ENCODE data around the gene CCNQ.

The CCNQ gene

DNA sequence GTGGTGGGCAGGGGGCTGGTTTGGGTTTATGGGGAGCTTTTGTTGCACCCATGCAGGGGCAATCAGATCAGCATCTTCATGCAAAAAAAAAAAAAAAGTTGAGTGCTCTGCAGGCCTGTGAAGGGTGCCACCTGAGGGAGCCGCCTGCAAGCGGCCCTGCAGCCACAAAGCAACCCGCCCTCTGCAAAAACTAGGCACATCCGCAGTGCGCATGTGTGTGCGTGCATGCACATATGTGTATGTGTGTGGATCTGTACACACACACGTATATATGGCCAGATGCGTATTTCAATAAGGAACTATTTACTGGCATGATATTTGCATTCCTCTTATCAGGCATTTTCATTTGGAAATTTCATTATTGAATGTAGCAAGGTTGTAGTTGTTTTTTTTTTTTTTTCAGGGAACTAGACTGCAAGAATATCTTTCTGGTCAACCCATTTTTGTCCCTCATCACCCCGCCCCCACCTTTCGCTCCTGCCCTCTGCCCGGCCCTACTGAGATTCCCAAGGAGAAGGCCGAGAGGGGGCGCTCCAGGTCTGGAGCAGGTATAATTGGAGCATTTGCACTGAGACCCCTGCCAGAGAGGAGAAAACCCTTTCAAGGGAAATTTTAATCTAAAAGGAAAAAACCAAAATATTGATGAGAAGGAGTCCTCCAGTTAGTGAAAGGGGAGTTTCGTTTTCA, 18.1 kb downstream of the CCNQ start:
- no peaks in the 10 kb centered on the region for H3K36me3 ChIP-seq (ENCODE audit: control insufficient read depth, insufficient read depth, low read length)
- H3K4me3 ChIP-seq (ENCODE audit: low read length) = no peak overlapping the region
- H3K4me1 ChIP-seq (ENCODE audit: control insufficient read depth, insufficient read depth, low read length) = no peaks in the 10 kb centered on the region
- no peak overlapping the region for H3K9ac ChIP-seq (ENCODE audit: low read length)
- H3K27me3 ChIP-seq (ENCODE audit: control insufficient read depth, insufficient read depth, low read length) = peaks cover 7% of the 10 kb centered on the region
- no peak overlapping the region for H3K27ac ChIP-seq (ENCODE audit: low read depth, low read length)

DNA sequence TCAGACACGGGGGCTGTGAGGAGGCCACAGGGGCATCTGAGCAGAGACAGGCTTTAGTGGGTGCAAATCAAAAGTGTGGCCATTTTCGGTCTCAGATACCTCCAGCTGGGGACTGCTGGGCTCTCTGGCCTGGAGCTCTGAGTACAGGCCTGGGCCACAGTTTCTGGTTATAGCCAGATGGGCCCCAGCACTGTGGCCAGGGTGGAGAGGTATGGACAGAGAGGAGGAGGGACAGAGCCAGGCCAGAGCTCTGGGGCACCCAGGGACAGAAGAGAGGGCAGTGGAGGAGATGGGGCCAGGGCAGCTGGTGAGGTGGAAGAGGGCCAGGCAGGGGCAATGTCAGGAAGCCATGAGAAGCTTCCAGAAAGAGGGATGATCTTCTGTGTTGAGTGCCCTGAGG, 20.1 kb downstream of the CCNQ start:
- H3K4me3 ChIP-seq (ENCODE audit: low read length) = no peak overlapping the region
- peaks cover 10% of the 10 kb centered on the region for H3K27me3 ChIP-seq (ENCODE audit: control insufficient read depth, insufficient read depth, low read length)

DNA sequence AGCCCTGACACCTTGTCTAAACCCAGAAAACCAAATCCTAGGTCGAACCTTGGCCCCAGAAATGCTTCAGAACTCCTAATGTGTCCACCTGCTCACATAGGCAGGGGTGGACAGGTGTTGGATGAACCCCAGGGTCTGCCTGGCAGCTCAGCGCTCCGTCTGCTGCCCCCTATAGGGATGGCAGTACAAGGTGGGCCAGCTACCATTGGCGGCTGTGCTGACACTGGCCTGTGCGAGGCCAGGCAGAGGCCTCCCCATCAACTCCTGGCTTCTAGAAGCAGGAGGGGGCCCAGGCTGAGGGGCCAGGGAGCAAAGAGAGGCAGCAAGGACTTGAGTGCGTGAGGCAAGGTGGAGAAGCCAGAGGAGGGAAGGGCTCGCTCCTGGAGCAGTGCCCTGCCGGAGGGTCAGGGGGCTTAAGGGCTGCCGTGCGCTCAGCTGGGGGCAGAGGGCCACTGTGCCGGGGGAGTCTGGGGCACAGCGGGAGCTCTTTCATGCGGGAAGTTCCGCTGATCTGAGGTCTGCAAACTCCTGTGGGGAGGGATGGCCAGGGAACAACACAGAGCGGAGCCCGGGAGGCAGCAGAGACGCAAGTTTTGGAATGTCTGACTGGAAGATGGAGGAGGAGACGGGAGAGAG, 20.6 kb downstream of the CCNQ start:
- H3K9ac ChIP-seq (ENCODE audit: low read length) = no peak overlapping the region
- H3K27ac ChIP-seq (ENCODE audit: low read depth, low read length) = no peak overlapping the region
- H3K27me3 ChIP-seq (ENCODE audit: control insufficient read depth, insufficient read depth, low read length) = peaks cover 10% of the 10 kb centered on the region
- H3K4me1 ChIP-seq (ENCODE audit: control insufficient read depth, insufficient read depth, low read length) = no peaks in the 10 kb centered on the region
- no peak overlapping the region for H3K4me3 ChIP-seq (ENCODE audit: low read length)
- H3K36me3 ChIP-seq (ENCODE audit: control insufficient read depth, insufficient read depth, low read length) = no peaks in the 10 kb centered on the region

More for the DNA sequence above, 20.1 kb downstream of the CCNQ start:
- H3K27ac ChIP-seq (ENCODE audit: low read depth, low read length) = no peak overlapping the region
- no peak overlapping the region for H3K9ac ChIP-seq (ENCODE audit: low read length)
- no peaks in the 10 kb centered on the region for H3K4me1 ChIP-seq (ENCODE audit: control insufficient read depth, insufficient read depth, low read length)
- H3K36me3 ChIP-seq (ENCODE audit: control insufficient read depth, insufficient read depth, low read length) = no peaks in the 10 kb centered on the region

DNA sequence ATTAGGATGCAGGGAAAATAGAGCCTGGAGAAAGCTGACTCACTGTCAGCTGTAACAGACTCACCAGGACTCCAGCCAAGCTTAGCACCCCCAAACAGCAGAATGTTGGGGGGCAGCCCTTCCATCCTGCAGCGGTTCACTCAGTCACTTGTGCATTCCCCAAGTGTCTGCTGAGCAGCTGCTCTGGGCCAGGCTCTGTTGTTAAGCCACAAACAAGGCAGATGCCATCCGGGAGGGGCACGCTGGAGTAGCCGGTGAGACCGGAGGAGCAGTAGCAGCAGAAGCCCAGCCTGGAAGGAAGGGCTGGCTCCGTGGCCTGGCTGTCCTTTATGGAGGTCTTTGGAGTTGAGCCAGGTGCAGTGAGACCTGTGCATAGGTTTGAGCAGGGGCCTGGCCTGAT, 22.0 kb downstream of the CCNQ start:
- no peak overlapping the region for H3K9ac ChIP-seq (ENCODE audit: low read length)
- H3K27ac ChIP-seq (ENCODE audit: low read depth, low read length) = no peak overlapping the region
- peaks cover 13% of the 10 kb centered on the region for H3K27me3 ChIP-seq (ENCODE audit: control insufficient read depth, insufficient read depth, low read length)
- no peaks in the 10 kb centered on the region for H3K36me3 ChIP-seq (ENCODE audit: control insufficient read depth, insufficient read depth, low read length)
- H3K4me1 ChIP-seq (ENCODE audit: control insufficient read depth, insufficient read depth, low read length) = no peaks in the 10 kb centered on the region
- no peak overlapping the region for H3K4me3 ChIP-seq (ENCODE audit: low read length)

DNA sequence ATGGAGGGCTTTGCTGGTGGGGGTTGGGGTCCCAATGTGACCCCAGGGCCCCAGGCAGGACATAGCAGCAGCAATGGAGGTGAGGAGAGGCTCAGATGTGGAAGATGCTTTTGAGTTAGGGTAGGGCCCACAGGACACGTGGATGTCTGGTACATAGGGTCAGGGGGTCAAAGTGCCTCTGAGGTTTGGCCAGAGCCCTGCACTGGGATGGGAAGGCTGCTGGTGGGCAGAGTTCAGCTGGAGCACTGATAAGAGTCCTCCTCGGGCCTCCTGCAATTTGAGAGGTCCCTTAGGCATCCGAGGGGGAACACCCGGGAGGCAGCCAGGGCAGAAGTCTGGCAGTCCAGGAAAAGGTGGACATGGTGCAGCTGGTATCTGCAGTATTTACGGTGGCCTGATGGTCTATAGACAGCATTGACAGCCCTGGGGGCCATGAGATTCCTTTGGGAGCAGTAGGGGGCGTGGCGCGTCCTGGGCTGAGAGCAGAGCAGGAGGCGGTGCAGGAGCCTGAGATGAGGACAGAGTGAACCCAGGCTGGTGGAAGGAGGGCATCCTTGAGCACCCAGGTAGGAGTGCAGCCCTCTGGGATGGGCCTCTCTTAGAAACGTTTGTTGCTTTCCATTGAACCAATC, 22.6 kb downstream of the CCNQ start:
- Histone ChIP-seq H3K9ac (ENCODE audit: low read length) (no peak overlapping the region), H3K27me3 (ENCODE audit: control insufficient read depth, insufficient read depth, low read length) (peaks cover 13% of the 10 kb centered on the region), H3K27ac (ENCODE audit: low read depth, low read length) (no peak overlapping the region), H3K4me3 (ENCODE audit: low read length) (no peak overlapping the region), H3K4me1 (ENCODE audit: control insufficient read depth, insufficient read depth, low read length) (no peaks in the 10 kb centered on the region), H3K36me3 (ENCODE audit: control insufficient read depth, insufficient read depth, low read length) (no peaks in the 10 kb centered on the region)

DNA sequence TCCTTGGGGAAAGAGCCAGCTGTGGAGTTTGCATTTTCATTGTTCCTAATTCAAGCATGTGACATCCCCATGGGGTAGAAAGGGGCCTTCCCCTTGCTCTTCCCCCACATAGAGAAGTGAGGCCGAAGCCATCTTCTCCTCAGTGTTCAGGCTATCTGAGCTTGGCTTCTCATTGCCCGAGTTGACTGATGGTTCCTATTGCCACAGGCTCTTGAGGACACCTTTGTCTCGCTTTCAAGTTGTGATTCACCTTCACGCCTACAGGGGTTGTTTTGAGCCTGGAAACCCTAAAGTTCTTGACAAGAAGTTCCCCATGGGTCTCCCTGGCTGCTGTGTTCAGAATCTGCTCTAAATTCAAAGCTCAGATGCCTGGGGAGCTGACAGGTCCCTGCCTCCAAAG, 25.0 kb downstream of the CCNQ start:
- H3K4me3 ChIP-seq (ENCODE audit: low read length) = no peak overlapping the region
- no peaks in the 10 kb centered on the region for H3K4me1 ChIP-seq (ENCODE audit: control insufficient read depth, insufficient read depth, low read length)
- H3K36me3 ChIP-seq (ENCODE audit: control insufficient read depth, insufficient read depth, low read length) = no peaks in the 10 kb centered on the region
- no peak overlapping the region for H3K9ac ChIP-seq (ENCODE audit: low read length)
- peaks cover 15% of the 10 kb centered on the region for H3K27me3 ChIP-seq (ENCODE audit: control insufficient read depth, insufficient read depth, low read length)
- H3K27ac ChIP-seq (ENCODE audit: low read depth, low read length) = no peak overlapping the region

DNA sequence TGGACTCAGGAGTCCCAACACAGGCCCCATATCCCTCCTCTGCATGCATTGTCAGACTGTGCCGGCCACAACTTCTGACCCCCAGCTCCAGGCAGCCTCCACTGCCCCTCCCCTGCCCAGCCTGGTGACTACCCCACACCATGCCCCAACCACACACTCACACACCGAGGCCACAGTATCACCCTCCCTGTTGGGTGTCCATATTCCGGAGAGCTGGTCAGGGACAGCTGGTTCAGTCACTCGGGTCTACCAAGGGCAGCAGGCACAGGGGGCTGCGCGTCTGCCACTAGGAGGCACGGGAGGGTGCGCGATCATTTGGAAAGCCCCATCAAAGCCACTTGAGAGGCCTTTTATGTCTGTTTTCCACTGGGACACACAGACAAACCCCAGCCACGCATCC, 26.3 kb downstream of the CCNQ start:
- H3K4me3 ChIP-seq (ENCODE audit: low read length) = no peak overlapping the region
- H3K27ac ChIP-seq (ENCODE audit: low read depth, low read length) = no peak overlapping the region
- no peak overlapping the region for H3K9ac ChIP-seq (ENCODE audit: low read length)
- H3K4me1 ChIP-seq (ENCODE audit: control insufficient read depth, insufficient read depth, low read length) = no peaks in the 10 kb centered on the region
- peaks cover 17% of the 10 kb centered on the region for H3K27me3 ChIP-seq (ENCODE audit: control insufficient read depth, insufficient read depth, low read length)
- no peaks in the 10 kb centered on the region for H3K36me3 ChIP-seq (ENCODE audit: control insufficient read depth, insufficient read depth, low read length)

DNA sequence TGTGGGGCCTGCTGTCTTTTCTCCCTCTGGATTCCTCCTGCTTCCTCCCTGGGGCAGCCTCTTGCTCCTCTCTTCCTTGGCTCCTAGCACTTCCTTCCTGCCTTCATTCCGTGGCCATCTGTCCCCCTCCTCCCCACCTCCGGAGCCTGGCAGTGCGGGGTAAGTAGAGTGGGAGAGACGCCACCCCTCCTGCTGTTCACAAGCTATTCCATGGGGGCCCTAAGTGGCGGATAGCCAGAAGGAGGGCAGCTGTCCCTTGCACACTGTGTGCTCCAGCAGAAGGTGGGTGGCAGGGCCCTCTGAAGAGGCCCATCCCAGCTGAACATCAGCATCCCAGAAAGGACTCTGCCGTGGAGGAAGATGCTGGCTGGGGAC, 27.4 kb downstream of the CCNQ start:
- H3K4me3 ChIP-seq (ENCODE audit: low read length) = no peak overlapping the region
- no peak overlapping the region for H3K27ac ChIP-seq (ENCODE audit: low read depth, low read length)
- H3K27me3 ChIP-seq (ENCODE audit: control insufficient read depth, insufficient read depth, low read length) = peaks cover 16% of the 10 kb centered on the region
- no peaks in the 10 kb centered on the region for H3K4me1 ChIP-seq (ENCODE audit: control insufficient read depth, insufficient read depth, low read length)
- H3K9ac ChIP-seq (ENCODE audit: low read length) = no peak overlapping the region
- no peaks in the 10 kb centered on the region for H3K36me3 ChIP-seq (ENCODE audit: control insufficient read depth, insufficient read depth, low read length)

DNA sequence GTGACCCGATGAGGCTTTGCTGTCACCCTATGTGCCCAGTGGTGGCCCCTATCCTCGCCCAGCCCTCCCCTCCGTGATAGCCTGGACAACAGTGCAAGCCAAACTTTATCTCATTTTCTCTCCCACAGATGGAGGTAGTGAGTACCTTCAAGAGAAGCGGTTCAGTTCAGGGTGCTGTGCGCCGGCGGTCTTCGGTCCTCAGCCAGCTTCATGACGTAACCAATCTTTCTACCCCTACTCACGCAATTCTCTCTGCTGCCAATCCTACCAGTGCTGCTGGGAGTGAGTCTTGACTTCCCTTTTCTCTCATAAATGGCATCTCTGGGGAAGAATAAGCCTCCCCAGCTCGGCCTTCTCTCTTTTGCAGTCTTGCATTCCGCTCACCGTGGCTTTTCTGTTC, 29.5 kb downstream of the CCNQ start:
- Histone ChIP-seq H3K4me3 (ENCODE audit: low read length) (no peak overlapping the region), H3K27ac (ENCODE audit: low read depth, low read length) (no peak overlapping the region), H3K4me1 (ENCODE audit: control insufficient read depth, insufficient read depth, low read length) (no peaks in the 10 kb centered on the region), H3K9ac (ENCODE audit: low read length) (no peak overlapping the region), H3K36me3 (ENCODE audit: control insufficient read depth, insufficient read depth, low read length) (no peaks in the 10 kb centered on the region), H3K27me3 (ENCODE audit: control insufficient read depth, insufficient read depth, low read length) (peaks cover 8% of the 10 kb centered on the region)

DNA sequence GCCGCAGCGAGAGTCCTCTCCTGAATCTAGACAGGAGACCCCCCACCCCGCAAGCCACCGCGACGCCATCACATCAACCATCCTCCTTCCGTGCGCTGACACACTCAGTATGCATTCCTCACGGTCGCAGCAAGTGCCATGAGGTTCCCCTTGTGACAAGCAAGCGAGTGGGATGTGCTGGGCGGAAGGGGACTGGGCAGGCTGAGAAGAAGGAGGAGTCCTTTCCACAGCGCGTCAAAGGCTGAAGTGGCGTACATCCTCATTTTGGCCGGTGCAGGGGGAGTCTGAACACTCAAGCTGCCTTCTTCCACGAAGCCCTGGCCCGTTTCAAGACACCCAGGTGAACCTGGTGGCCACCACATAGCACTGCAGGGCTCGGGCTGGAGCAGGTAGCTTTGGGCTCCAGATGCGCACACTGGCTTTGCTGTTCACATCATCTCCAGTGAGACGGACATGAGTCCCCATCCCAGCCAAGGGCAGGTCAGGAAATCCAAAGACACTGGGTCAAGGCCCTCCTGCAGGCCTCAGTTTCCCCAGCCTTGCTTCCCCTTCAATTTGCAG, 30.4 kb downstream of the CCNQ start:
- Histone ChIP-seq H3K27ac (ENCODE audit: low read depth, low read length) (no peak overlapping the region), H3K9ac (ENCODE audit: low read length) (no peak overlapping the region), H3K4me1 (ENCODE audit: control insufficient read depth, insufficient read depth, low read length) (no peaks in the 10 kb centered on the region), H3K4me3 (ENCODE audit: low read length) (no peak overlapping the region), H3K36me3 (ENCODE audit: control insufficient read depth, insufficient read depth, low read length) (no peaks in the 10 kb centered on the region), H3K27me3 (ENCODE audit: control insufficient read depth, insufficient read depth, low read length) (peaks cover 8% of the 10 kb centered on the region)

DNA sequence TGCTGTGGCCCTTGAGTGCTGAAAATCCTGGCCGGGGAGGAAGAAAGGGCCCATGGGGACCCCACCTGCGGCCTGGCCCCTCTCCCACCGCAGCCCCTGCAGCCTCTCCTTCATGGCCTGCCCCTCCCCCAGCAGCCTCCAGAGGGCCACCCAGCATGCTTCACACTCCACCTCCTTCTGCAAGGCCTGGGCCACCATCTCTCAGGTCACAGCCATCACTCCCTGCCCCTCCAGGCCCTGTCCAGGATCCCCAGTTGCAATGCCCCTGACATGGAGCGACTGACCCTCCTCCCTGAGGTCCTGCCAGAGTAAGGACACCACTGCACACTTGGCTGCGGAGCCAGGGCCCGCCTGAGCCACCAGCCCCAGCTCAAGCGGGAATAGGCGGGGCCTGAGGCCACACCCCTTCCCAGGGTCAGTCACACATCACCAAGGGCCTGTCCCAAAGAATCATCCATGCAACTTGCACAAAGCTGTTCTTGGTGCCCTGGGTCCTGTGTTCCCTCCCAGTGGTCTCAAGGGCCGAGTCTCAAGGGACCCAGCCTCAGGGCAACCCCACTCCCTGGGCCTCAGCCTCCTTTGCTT, 32.9 kb downstream of the CCNQ start:
- Histone ChIP-seq H3K4me3 (ENCODE audit: low read length) (no peak overlapping the region), H3K36me3 (ENCODE audit: control insufficient read depth, insufficient read depth, low read length) (no peaks in the 10 kb centered on the region), H3K4me1 (ENCODE audit: control insufficient read depth, insufficient read depth, low read length) (no peaks in the 10 kb centered on the region), H3K27ac (ENCODE audit: low read depth, low read length) (no peak overlapping the region), H3K9ac (ENCODE audit: low read length) (no peak overlapping the region), H3K27me3 (ENCODE audit: control insufficient read depth, insufficient read depth, low read length) (peaks cover 5% of the 10 kb centered on the region)

DNA sequence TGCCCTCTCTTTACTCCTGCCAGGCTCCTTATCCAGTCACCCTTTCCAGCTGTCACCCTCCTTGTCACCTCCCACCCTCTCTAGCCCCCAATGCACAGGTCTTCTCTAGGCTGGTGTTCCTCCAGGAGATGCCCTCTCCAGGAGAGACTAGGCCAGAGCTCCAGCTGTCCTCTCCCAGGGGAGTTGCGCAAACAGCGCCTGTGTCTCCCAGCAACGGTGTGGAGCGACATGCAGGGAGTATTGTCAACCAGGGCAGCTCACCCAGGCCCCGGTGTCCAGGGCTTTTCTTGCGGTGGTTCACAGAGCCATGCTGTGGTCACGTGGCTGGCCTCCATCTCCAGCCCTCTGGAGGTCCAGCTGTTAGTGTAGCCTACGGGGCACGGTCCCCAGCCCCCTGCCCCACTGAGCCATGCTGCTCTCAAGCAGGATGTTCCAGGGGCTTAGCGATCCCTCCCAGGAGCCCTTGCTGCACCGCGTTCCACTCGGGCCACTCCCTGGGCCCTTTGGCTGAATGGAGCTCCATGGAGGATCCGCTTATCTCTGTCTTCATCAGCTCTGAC, 34.8 kb downstream of the CCNQ start:
- H3K4me1 ChIP-seq (ENCODE audit: control insufficient read depth, insufficient read depth, low read length) = no peaks in the 10 kb centered on the region
- no peaks in the 10 kb centered on the region for H3K36me3 ChIP-seq (ENCODE audit: control insufficient read depth, insufficient read depth, low read length)
- no peak overlapping the region for H3K9ac ChIP-seq (ENCODE audit: low read length)
- H3K4me3 ChIP-seq (ENCODE audit: low read length) = no peak overlapping the region
- H3K27me3 ChIP-seq (ENCODE audit: control insufficient read depth, insufficient read depth, low read length) = peaks cover 4% of the 10 kb centered on the region
- no peak overlapping the region for H3K27ac ChIP-seq (ENCODE audit: low read depth, low read length)
